AG04450 (cell line): Measurements from ENCODE around the gene WDR83. TPM values are rescaled to one million over a fixed set of nuclear protein-coding genes. Genes with fewer than 3 reads are reported as not detected.

ENCODE experiments used
- CTCF ChIA-PET: fragments of 300-600, 350-600 bp; formaldehyde crosslinking; extraction: SDS; loops from one replicate; lab custom pipeline; 2022; ENCODE audit warnings: antibody characterized with exemption, inconsistent platforms; lab: Charles Lee
- POLR2A ChIA-PET: fragments of 350-600 bp; formaldehyde crosslinking; extraction: SDS; loops from one replicate; lab custom pipeline; 2021; ENCODE audit warnings: antibody characterized with exemption, inconsistent platforms; lab: Yijun Ruan, JAX
- DNase-seq: peaks from one replicate; pipeline ENCODE4 v3.0.0-alpha.2; 2011; ENCODE audit warnings: low read depth, low spot score
- H3K27ac ChIP-seq: one replicate; pipeline ENCODE4 v1.5.1; 2012; ENCODE audit warnings: low read depth, low read length, control low read depth
- H3K27me3 ChIP-seq: one replicate; pipeline ENCODE4 v1.6.0; 2012; ENCODE audit warnings: low read length; ENCODE audit not compliant: control insufficient read depth, insufficient read depth
- H3K4me3 ChIP-seq: 2 replicates; pipeline ENCODE4 v1.5.1; 2011; ENCODE audit warnings: mild to moderate bottlenecking, low read depth, low read length, control low read depth
- H3K9me3 ChIP-seq: 2 replicates; pipeline ENCODE4 v1.5.1; 2012; ENCODE audit warnings: low read length; ENCODE audit not compliant: control insufficient read depth, insufficient read depth
- CTCF ChIP-seq: IDR thresholded peaks from 2 replicates; pipeline ENCODE4 v1.5.1; 2011; ENCODE audit warnings: low read depth, low read length, control low read depth, inconsistent platforms
- polyA plus RNA-seq: library from polyadenylated mRNA; depleted of rRNA; stranded (reverse); fragments of >200 nt; gene quantifications from 2 replicates; pipeline ENCODE4 v1.2.3, GENCODE V29; 2011

Gene WDR83
- polyA plus RNA-seq, 1 experiment = 5.3 TPM

- no peak for TF ChIP-seq CTCF
- no peak overlapping the region for H3K27ac ChIP-seq
- H3K9me3 ChIP-seq = no peaks in the 10 kb centered on the region; the same call in 1 of the 2 replicates
- DNase-seq = no peak
- ChIA-PET POLR2A (no interaction called here), CTCF (interaction anchor here (1.2 kb wide), 1 partner anchor 12 kb away, joined by 4 read pairs; no protein-coding TSS in a partner anchor)
- H3K27me3 ChIP-seq = no peaks in the 10 kb centered on the region
- H3K4me3 ChIP-seq = no peak overlapping the region
Measured at GRCh38 chr19:12664406-12665280, 2.0 kb upstream of the WDR83 start.

- no peak overlapping the region for H3K4me3 ChIP-seq
- no peak overlapping the region for H3K27ac ChIP-seq
- POLR2A ChIA-PET = no interaction called here
- no peak for TF ChIP-seq CTCF
- no peaks in the 10 kb centered on the region for H3K27me3 ChIP-seq
- DNase-seq = no peak
- CTCF ChIA-PET = interaction anchor here (1.6 kb wide), 1 partner anchor 102 kb away, joined by 4 read pairs; no protein-coding TSS in a partner anchor
- H3K9me3 ChIP-seq = no peaks in the 10 kb centered on the region; the same call in 1 of the 2 replicates
Measured at GRCh38 chr19:12665281-12665573, 1.4 kb upstream of the WDR83 start.

- POLR2A ChIA-PET = interaction anchor here (1.0 to 1.3 kb wide), 4 partner anchors 16 to 126 kb away, joined by 3 to 6 read pairs (median 4); partner anchors contain the start of genes DHPS, JUNB, ZNF490 and ZNF791
- no peak for TF ChIP-seq CTCF
- Histone ChIP-seq H3K4me3 (peak overlapping the region; percentile 85), H3K27ac (no peak overlapping the region), H3K27me3 (no peaks in the 10 kb centered on the region), H3K9me3 (no peaks in the 10 kb centered on the region; the same call in 1 of the 2 replicates)
- no peak for DNase-seq
- CTCF ChIA-PET = interaction anchor here (1.1 to 1.6 kb wide), 3 partner anchors 26 to 102 kb away, joined by 3 to 5 read pairs (median 4); no protein-coding TSS in a partner anchor
Measured at GRCh38 chr19:12665671-12666264, 839 bp upstream of the WDR83 start.

- no peak for TF ChIP-seq CTCF
- peak overlapping the region; percentile 94 for H3K4me3 ChIP-seq
- ChIA-PET CTCF (interaction anchor here (1.5 kb wide), 1 partner anchor 9 kb away, joined by 4 read pairs; no protein-coding TSS in a partner anchor), POLR2A (no interaction called here)
- H3K9me3 ChIP-seq = no peaks in the 10 kb centered on the region; the same call in 1 of the 2 replicates
- H3K27ac ChIP-seq = no peak overlapping the region
- DNase-seq = no peak
- no peaks in the 10 kb centered on the region for H3K27me3 ChIP-seq
Measured at GRCh38 chr19:12667731-12668302, 1.2 kb downstream of the WDR83 start.
